Sigmoid colon (tissue), 7 donors: ENCODE measurements around the gene FGF14. TPM values are rescaled to one million over a fixed set of nuclear protein-coding genes. Genes with fewer than 3 reads are reported as not detected.

Source experiments
- DNase-seq: peaks from one replicate; pipeline ENCODE4 v3.0.0-alpha.2; 2019
- H3K27ac ChIP-seq, 4 donors: fragments of 200-600 bp; sonication (generic); one replicate each; pipeline ENCODE4 v1.5.1; 2016 to 2019; ENCODE audit warnings: mild to moderate bottlenecking in 1 of 4
- H3K27me3 ChIP-seq, 3 donors: fragments of 200-600 bp; sonication (generic); one replicate each; pipeline ENCODE4 v1.5.1; 2019; ENCODE audit warnings: mild to moderate bottlenecking in 1 of 3
- H3K36me3 ChIP-seq, 4 donors: fragments of 200-600 bp; sonication (generic); one replicate each; pipeline ENCODE4 v1.5.1; 2016 to 2019
- H3K4me1 ChIP-seq, 4 donors: fragments of 200-600 bp; sonication (generic); one replicate each; pipeline ENCODE4 v1.5.1; 2017 to 2019
- H3K4me3 ChIP-seq, 4 donors: fragments of 200-600 bp; sonication (generic); one replicate each; pipeline ENCODE4 v1.5.1; 2017 to 2019; ENCODE audit warnings: mild to moderate bottlenecking in 2 of 4, moderate library complexity in 1 of 4
- H3K9me3 ChIP-seq, 4 donors: fragments of 200-600 bp in 3 of 4; sonication (generic) in 3 of 4; one replicate each; pipeline versions ENCODE4 v1.5.1 to v1.6.1; 2013 to 2019
- EP300 ChIP-seq, 4 donors: sonication (generic); formaldehyde crosslinking; IDR thresholded peaks; one replicate each; pipeline ENCODE4 v1.6.1; 2017; ENCODE audit warnings: antibody characterized with exemption in 4 of 4
- POLR2A ChIP-seq, 2 donors: fragments of 450-650 bp; IDR thresholded peaks; one replicate each; pipeline ENCODE4 v1.6.1; 2016; ENCODE audit warnings: antibody characterized with exemption in 2 of 2, mild to moderate bottlenecking in 2 of 2, moderate library complexity in 2 of 2
- POLR2AphosphoS5 ChIP-seq, 4 donors: sonication (generic); formaldehyde crosslinking; IDR thresholded peaks; one replicate each; pipeline ENCODE4 v1.6.1; 2017; ENCODE audit warnings: antibody characterized with exemption in 4 of 4
- WGBS, 2 donors: extraction: QIAGEN DNeasy Blood & Tissue Kit; methylation state at CpG; one replicate each; pipeline ENCODE4 v1.1.7; 2013; 5-methylcytosine and 5-hydroxymethylcytosine counted together
- intact Hi-C: fragments of 100-400 bp; cut with DNase I; formaldehyde crosslinking; loops from one replicate; pipeline ENCODE4 v1.15.1; 2023
- polyA plus RNA-seq, 3 donors: library from polyadenylated mRNA; stranded (reverse); fragments of 200-250 nt; gene quantifications; one replicate each; pipeline ENCODE4 v1.2.3, GENCODE V29; 2013
- total RNA-seq, 4 donors: library from RNA; depleted of rRNA; stranded (reverse); fragments of >200 nt; gene quantifications; one replicate each; pipeline ENCODE4 v1.1.0, GENCODE V29; 2016
- TF ChIP-seq, protein P1 (sequence below), 4 experiments: fragments of 450-650 bp in 3 of 4; fragments of 200-600 bp in 1 of 4; IDR thresholded peaks; one replicate each; pipeline ENCODE4 v1.5.1; 2016 to 2019; ENCODE audit warnings: antibody characterized with exemption in 4 of 4, mild to moderate bottlenecking in 3 of 4, moderate library complexity in 2 of 4
- donor health status: healthy with polysubstance abuse.
- donor health status: Bipolar disorder and iron deficiency.
- donor health status: healthy.

FGF14 gene
- total and polyA plus RNA-seq, 7 donors, result under 0.01 to 1.6 (median 1.1) TPM

- intact Hi-C loops, result no loop called here
- no peak for TF ChIP-seq POLR2AphosphoS5 (IDR thresholded peaks at IDR 0.05)
- TF ChIP-seq POLR2A (IDR thresholded peaks at IDR 0.05), result no peak
- TF ChIP-seq, protein P1, sequence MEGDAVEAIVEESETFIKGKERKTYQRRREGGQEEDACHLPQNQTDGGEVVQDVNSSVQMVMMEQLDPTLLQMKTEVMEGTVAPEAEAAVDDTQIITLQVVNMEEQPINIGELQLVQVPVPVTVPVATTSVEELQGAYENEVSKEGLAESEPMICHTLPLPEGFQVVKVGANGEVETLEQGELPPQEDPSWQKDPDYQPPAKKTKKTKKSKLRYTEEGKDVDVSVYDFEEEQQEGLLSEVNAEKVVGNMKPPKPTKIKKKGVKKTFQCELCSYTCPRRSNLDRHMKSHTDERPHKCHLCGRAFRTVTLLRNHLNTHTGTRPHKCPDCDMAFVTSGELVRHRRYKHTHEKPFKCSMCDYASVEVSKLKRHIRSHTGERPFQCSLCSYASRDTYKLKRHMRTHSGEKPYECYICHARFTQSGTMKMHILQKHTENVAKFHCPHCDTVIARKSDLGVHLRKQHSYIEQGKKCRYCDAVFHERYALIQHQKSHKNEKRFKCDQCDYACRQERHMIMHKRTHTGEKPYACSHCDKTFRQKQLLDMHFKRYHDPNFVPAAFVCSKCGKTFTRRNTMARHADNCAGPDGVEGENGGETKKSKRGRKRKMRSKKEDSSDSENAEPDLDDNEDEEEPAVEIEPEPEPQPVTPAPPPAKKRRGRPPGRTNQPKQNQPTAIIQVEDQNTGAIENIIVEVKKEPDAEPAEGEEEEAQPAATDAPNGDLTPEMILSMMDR (IDR thresholded peaks at IDR 0.05), result no peak
- Histone ChIP-seq H3K9me3 (no peaks in the 10 kb centered on the region), H3K27me3 (no peaks in the 10 kb centered on the region), H3K4me3 (no peak overlapping the region), H3K36me3 (no peaks in the 10 kb centered on the region), H3K27ac (no peak overlapping the region), H3K4me1 (no peaks in the 10 kb centered on the region)
- DNase-seq, result no peak
- WGBS, 2 donors, result 47 to 73% methylated on average over 3 of the region's 3 CpGs
Observed at GRCh38 chr13:102240110-102240509, 161.7 kb downstream of the FGF14 start.

DNA sequence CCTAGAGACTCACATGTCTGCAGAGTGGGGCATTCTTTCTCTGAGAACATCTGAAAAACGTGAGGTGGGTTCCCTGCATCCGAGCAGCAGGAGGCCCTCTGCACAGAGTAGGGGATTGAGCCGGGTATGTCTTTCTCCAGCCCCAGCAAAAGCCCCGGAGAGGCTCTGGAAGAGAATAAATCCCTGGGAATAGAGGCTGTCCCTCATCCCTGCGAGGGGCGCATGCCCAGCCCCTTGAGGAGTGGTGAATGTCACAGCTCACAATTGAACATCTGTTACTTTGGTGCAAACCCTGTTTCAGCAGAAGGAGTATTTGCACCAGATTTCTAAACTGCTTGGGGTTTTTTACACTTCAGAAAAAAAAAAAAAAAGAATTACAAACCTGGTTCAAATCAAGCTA is 164.6 kb downstream of the FGF14 start:
- Histone ChIP-seq H3K4me3 (no peak overlapping the region), H3K9me3 (no peaks in the 10 kb centered on the region), H3K36me3 (no peaks in the 10 kb centered on the region), H3K27ac (no peak overlapping the region), H3K27me3 (no peaks in the 10 kb centered on the region), H3K4me1 (no peaks in the 10 kb centered on the region)
- DNase-seq, result no peak
- 68% methylated on average over 6 of the region's 6 CpGs for WGBS, 2 donors
- intact Hi-C loops, result no loop called here
- TF ChIP-seq POLR2A (IDR thresholded peaks at IDR 0.05) (no peak), POLR2AphosphoS5 (IDR thresholded peaks at IDR 0.05) (no peak), EP300 (IDR thresholded peaks at IDR 0.05) (no peak)
- TF ChIP-seq, protein P1 (IDR thresholded peaks at IDR 0.05), result no peak

- no peak for DNase-seq
- WGBS, 2 donors, result 78 to 83% methylated on average over 8 of the region's 8 CpGs
- Histone ChIP-seq H3K4me1 (no peaks in the 10 kb centered on the region), H3K27ac (no peak overlapping the region), H3K4me3 (no peak overlapping the region), H3K27me3 (no peaks in the 10 kb centered on the region), H3K9me3 (no peaks in the 10 kb centered on the region), H3K36me3 (no peaks in the 10 kb centered on the region)
- intact Hi-C loops, result no loop called here
- TF ChIP-seq EP300 (IDR thresholded peaks at IDR 0.05) (no peak), POLR2AphosphoS5 (IDR thresholded peaks at IDR 0.05) (no peak), POLR2A (IDR thresholded peaks at IDR 0.05) (no peak)
- TF ChIP-seq, protein P1 (IDR thresholded peaks at IDR 0.05), result no peak
Observed at GRCh38 chr13:102236830-102237229, 165.0 kb downstream of the FGF14 start.

DNA sequence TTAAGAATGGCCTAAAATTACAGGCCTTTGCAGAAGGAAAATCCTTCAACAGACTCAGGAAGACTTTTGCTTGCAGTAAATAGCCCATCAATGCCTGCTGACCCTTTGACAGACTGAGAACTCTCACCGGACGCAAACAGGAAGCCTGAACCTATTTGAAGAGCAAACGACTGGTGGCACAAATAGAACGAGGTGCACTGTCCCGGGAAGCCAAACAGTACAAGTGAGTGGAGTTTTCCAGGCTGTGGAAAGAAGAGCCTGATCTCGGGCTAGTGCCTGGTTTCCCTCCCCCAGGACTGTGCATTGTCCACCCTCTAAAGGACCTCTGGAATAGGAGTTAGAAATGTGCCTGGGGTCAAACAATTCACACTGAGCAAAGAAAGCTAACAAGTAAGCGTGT is 165.5 kb downstream of the FGF14 start:
- Histone ChIP-seq H3K27me3 (no peaks in the 10 kb centered on the region), H3K4me3 (no peak overlapping the region), H3K27ac (no peak overlapping the region), H3K4me1 (no peaks in the 10 kb centered on the region), H3K36me3 (no peaks in the 10 kb centered on the region), H3K9me3 (no peaks in the 10 kb centered on the region)
- TF ChIP-seq POLR2AphosphoS5 (IDR thresholded peaks at IDR 0.05), result no peak
- no peak for DNase-seq
- intact Hi-C loops, result no loop called here
- WGBS, 2 donors, result 40 to 41% methylated on average over 7 of the region's 7 CpGs

DNA sequence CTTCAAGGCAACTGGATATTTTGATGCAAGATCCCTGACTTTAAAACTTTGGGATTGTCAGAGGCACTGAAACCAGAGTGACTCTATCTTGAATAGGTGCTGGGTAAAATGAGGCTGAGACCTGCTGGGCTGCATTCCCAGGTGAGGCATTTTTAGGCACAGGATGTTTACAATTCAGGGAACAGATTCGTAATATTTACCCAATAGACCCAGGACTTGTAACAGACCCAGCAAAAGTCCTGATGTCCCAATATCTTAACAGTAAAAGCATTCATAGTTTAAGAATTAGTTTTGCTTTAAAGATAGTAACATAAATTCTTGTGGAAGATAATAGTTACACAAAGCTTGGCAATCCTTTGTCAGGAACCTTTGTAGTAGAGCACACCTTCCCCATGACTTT is 166.2 kb downstream of the FGF14 start:
- H3K4me3 ChIP-seq, result no peak overlapping the region
- no peak for TF ChIP-seq POLR2AphosphoS5 (IDR thresholded peaks at IDR 0.05)
- no peak for TF ChIP-seq POLR2A (IDR thresholded peaks at IDR 0.05)
- TF ChIP-seq, protein P1 (IDR thresholded peaks at IDR 0.05), result no peak
- TF ChIP-seq EP300 (IDR thresholded peaks at IDR 0.05), result no peak
- no peaks in the 10 kb centered on the region for H3K27me3 ChIP-seq
- no peaks in the 10 kb centered on the region for H3K4me1 ChIP-seq
- H3K36me3 ChIP-seq, result no peaks in the 10 kb centered on the region
- H3K27ac ChIP-seq, result no peak overlapping the region
- intact Hi-C loops, result no loop called here
- no peaks in the 10 kb centered on the region for H3K9me3 ChIP-seq
- WGBS, 2 donors, result 29 to 73% methylated on average over 1 of the region's 1 CpG
- no peak for DNase-seq
